ENCODE results near the gene WIF1.

The WIF1 gene

GRCh38 chr12:65099182-65099581 lies 21.9 kb downstream of the WIF1 start:
- DNase-seq (ENCODE audit: low read depth) = no peak
- H3K4me3 ChIP-seq (ENCODE audit: low read length) = no peak overlapping the region
- no peak for TF ChIP-seq CTCF (IDR thresholded peaks at IDR 0.05; ENCODE audit: insufficient read depth, low read depth, low read length, missing control alignments)

GRCh38 chr12:65098364-65098763 lies 22.7 kb downstream of the WIF1 start:
- TF ChIP-seq CTCF (IDR thresholded peaks at IDR 0.05; ENCODE audit: insufficient read depth, low read depth, low read length, missing control alignments) = no peak
- H3K4me3 ChIP-seq (ENCODE audit: low read length) = no peak overlapping the region
- peak; percentile 52 for DNase-seq (ENCODE audit: low read depth)

GRCh38 chr12:65094722-65095121 lies 26.4 kb downstream of the WIF1 start:
- DNase-seq (ENCODE audit: low read depth) = no peak
- H3K4me3 ChIP-seq (ENCODE audit: low read length) = no peak overlapping the region
- TF ChIP-seq CTCF (IDR thresholded peaks at IDR 0.05; ENCODE audit: insufficient read depth, low read depth, low read length, missing control alignments) = no peak

GRCh38 chr12:65093606-65094005 lies 27.5 kb downstream of the WIF1 start:
- DNase-seq (ENCODE audit: low read depth) = no peak
- no peak overlapping the region for H3K4me3 ChIP-seq (ENCODE audit: low read length)
- no peak for TF ChIP-seq CTCF (IDR thresholded peaks at IDR 0.05; ENCODE audit: insufficient read depth, low read depth, low read length, missing control alignments)

- DNase-seq (ENCODE audit: low read depth) = no peak
- no peak overlapping the region for H3K4me3 ChIP-seq (ENCODE audit: low read length)
- TF ChIP-seq CTCF (IDR thresholded peaks at IDR 0.05; ENCODE audit: insufficient read depth, low read depth, low read length, missing control alignments) = no peak
Measured at GRCh38 chr12:65090461-65090860, 30.6 kb downstream of the WIF1 start.

GRCh38 chr12:65086236-65086635 lies 34.9 kb downstream of the WIF1 start:
- no peak overlapping the region for H3K4me3 ChIP-seq (ENCODE audit: low read length)
- DNase-seq (ENCODE audit: low read depth) = no peak
- no peak for TF ChIP-seq CTCF (IDR thresholded peaks at IDR 0.05; ENCODE audit: insufficient read depth, low read depth, low read length, missing control alignments)

GRCh38 chr12:65084579-65084978 lies 36.5 kb downstream of the WIF1 start:
- no peak overlapping the region for H3K4me3 ChIP-seq (ENCODE audit: low read length)
- no peak for TF ChIP-seq CTCF (IDR thresholded peaks at IDR 0.05; ENCODE audit: insufficient read depth, low read depth, low read length, missing control alignments)
- DNase-seq (ENCODE audit: low read depth) = no peak
